Activated CD4-positive, alpha-beta memory T cell treated with anti-CD3 and anti-CD28 coated beads for 36 hours (primary cell): ENCODE measurements around the gene SLC1A4. TPM values are rescaled to one million over a fixed set of nuclear protein-coding genes. Genes with fewer than 3 reads are reported as not detected.
A peak's percentile ranks its signal among the peaks of the same experiment; 100 is the strongest.
"Not testable (repeated sequence)": the region's sequence is repeated elsewhere in the genome, so short reads cannot be mapped to it uniquely, and the experiment has no call there.

ENCODE experiments used
- CTCF ChIA-PET: fragments of 350-600 bp; sonication (Branson Sonifier 250); formaldehyde crosslinking; loops from one replicate; lab custom pipeline; 2021; ENCODE audit warnings: antibody characterized with exemption, inconsistent platforms; lab: Charles Lee
- POLR2A ChIA-PET: fragments of 350-600 bp; sonication (Branson Sonifier 250); formaldehyde crosslinking; loops from one replicate; lab custom pipeline; 2021; ENCODE audit warnings: antibody characterized with exemption; lab: Charles Lee
- DNase-seq: peaks from one replicate; pipeline ENCODE4 v3.0.0-alpha.2; 2020
- H3K27ac Mint-ChIP-seq: one replicate; pipeline ENCODE4 v1.8.0; 2021; ENCODE audit warnings: mixed read lengths
- H3K27me3 Mint-ChIP-seq: one replicate; pipeline ENCODE4 v1.8.0; 2021; ENCODE audit warnings: mixed read lengths
- H3K36me3 Mint-ChIP-seq: one replicate; pipeline ENCODE4 v1.8.0; 2021; ENCODE audit warnings: mixed read lengths
- H3K4me1 Mint-ChIP-seq: one replicate; pipeline ENCODE4 v1.8.0; 2021; ENCODE audit warnings: low read depth, mixed read lengths
- H3K4me3 Mint-ChIP-seq: one replicate; pipeline ENCODE4 v1.8.0; 2021; ENCODE audit warnings: mild to moderate bottlenecking, mixed read lengths
- H3K9me3 Mint-ChIP-seq: one replicate; pipeline ENCODE4 v1.8.0; 2021; ENCODE audit warnings: mixed read lengths
- intact Hi-C: fragments of 100-400 bp; cut with micrococcal nuclease; formaldehyde crosslinking; loops from one replicate; pipeline ENCODE4 v1.15.1; 2023
- total RNA-seq, 2 experiments: library from RNA; stranded (reverse); gene quantifications; one replicate each; pipeline ENCODE4 v1.2.3, GENCODE V29; 2021

Gene SLC1A4
- total RNA-seq, 2 experiments from 2014 or later = 15.9 TPM

DNA sequence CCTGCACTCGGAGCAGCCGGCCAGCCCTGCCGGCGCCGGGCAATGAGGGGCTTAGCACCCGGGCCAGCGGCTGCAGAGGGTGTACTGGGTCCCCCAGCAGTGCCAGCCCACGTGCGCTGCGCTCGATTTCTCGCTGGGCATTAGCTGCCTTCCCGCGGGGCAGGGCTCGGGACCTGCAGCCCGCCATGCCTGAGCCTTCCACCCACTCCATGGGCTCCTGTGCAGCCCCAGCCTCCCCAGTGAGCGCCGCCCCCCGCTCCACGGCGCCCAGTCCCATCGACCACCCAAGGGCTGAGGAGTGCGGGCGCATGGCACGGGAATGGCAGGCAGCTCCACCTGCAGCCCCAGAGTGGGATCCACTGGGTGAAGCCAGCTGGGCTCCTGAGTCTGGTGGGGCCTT lies 20.1 kb upstream of the SLC1A4 start:
- CTCF ChIA-PET = interaction anchor here (0.6 to 1.3 kb wide), 2 partner anchors 22 to 51 kb away, joined by 3 to 4 read pairs; no protein-coding TSS in a partner anchor

DNA sequence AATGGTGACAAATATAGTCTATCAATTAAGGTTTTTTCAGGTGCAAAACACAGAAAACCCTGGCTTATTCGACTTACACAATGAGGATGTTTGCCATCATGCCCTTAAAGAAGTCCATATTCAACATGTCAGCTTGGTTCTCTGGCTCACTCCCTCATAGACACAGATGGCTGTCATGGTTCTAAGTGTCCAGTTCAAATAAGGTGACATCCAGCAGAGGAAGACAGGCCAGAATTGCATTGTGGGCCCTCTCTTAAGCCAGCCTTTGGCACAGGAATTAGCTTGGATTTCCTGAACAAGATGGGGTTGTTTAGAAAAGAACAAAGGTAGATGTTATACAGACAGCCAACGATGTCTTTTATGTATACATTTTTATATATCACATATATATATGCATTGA lies 18.7 kb upstream of the SLC1A4 start:
- Mint-ChIP-seq H3K27me3 (no peaks in the 10 kb centered on the region), H3K27ac (no peak overlapping the region), H3K9me3 (no peaks in the 10 kb centered on the region), H3K4me3 (no peak overlapping the region), H3K4me1 (no peaks in the 10 kb centered on the region), H3K36me3 (no peaks in the 10 kb centered on the region)
- intact Hi-C loops = no loop called here
- ChIA-PET POLR2A (no interaction called here), CTCF (interaction anchor here (1.1 kb wide), 1 partner anchor 53 kb away, joined by 6 read pairs; no protein-coding TSS in a partner anchor)
- DNase-seq = no peak

More for the DNA sequence above, 20.1 kb upstream of the SLC1A4 start:
- H3K9me3 Mint-ChIP-seq, DNase-seq, H3K4me3 Mint-ChIP-seq, POLR2A ChIA-PET, H3K36me3 Mint-ChIP-seq, H3K27me3 Mint-ChIP-seq, intact Hi-C loops, H3K4me1 Mint-ChIP-seq, H3K27ac Mint-ChIP-seq: not testable (repeated sequence)

DNA sequence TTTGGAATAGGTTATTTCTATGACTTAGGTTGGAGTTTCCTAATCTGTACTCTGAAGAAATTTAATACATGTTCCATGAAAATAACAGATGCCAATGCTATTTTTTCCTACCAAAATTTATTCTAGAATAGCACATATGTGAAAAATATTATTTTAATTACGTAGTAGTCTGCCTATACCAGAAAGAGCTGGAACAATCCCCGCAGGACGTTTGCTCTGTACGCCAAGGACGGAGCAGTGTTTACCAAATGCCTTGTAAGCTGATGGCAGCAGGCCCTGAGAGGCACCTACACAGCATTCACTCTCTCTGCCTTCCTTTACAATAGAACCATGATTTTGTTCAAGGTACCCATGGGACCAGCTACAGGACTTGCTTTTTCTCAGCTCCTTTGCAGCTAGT lies 16.8 kb upstream of the SLC1A4 start:
- no peak overlapping the region for H3K27ac Mint-ChIP-seq
- no peaks in the 10 kb centered on the region for H3K9me3 Mint-ChIP-seq
- DNase-seq = no peak
- no peak overlapping the region for H3K4me3 Mint-ChIP-seq
- POLR2A ChIA-PET = no interaction called here
- H3K4me1 Mint-ChIP-seq = no peaks in the 10 kb centered on the region
- CTCF ChIA-PET = no interaction called here
- no peaks in the 10 kb centered on the region for H3K36me3 Mint-ChIP-seq
- no peaks in the 10 kb centered on the region for H3K27me3 Mint-ChIP-seq
- intact Hi-C loops = no loop called here

DNA sequence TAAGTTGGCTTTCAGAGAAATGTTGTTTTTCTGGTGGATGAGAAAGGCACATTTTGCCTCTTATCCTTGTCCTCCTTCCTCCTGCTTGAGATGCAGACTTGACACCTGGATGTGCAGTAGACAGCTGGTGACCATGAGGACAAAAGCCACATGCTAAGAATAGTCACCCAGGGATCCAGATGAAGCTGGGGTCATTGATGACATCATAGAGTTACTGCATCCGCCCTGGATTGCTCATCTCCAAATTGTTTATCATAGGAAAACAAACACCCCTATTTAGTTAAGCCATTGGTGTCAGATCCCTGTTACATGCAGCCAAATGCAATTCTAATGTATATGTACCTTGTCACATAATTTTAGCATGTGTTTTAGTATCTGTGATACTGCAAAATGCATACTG lies 16.3 kb upstream of the SLC1A4 start:
- ChIA-PET POLR2A (no interaction called here), CTCF (no interaction called here)
- no peaks in the 10 kb centered on the region for H3K9me3 Mint-ChIP-seq
- no peaks in the 10 kb centered on the region for H3K4me1 Mint-ChIP-seq
- no peak for DNase-seq
- intact Hi-C loops = no loop called here
- H3K27me3 Mint-ChIP-seq = no peaks in the 10 kb centered on the region
- no peak overlapping the region for H3K4me3 Mint-ChIP-seq
- no peak overlapping the region for H3K27ac Mint-ChIP-seq
- no peaks in the 10 kb centered on the region for H3K36me3 Mint-ChIP-seq

DNA sequence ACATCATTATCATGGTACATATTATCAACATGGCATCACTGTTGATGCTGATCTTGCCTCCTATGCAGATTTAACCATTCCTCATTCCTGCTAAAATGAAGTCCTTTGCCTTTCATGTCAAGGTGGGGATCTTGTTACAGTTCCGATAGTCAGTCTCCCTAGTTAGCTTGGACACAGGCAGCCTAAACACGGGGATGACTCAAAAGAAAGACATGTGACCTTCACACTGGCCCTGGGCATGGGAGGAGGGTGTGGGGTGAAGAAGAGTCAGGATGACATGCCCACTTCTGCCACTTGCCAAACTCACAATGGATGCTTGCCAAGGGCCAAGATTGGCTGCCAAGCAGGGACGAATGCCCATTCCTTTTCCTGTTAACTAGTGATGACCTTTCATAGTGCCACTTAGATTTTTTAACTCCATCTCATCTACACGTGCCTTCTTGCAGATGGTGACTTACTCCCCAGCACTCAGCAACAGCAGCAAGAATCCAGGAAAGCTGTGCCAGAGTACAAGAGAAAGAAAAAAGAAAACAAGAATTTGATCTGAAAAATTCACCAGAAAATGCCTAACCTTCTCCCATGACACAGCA lies 13.9 kb upstream of the SLC1A4 start:
- H3K36me3 Mint-ChIP-seq = no peaks in the 10 kb centered on the region
- H3K4me1 Mint-ChIP-seq = peaks cover 3% of the 10 kb centered on the region
- DNase-seq = no peak
- intact Hi-C loops = no loop called here
- no peak overlapping the region for H3K4me3 Mint-ChIP-seq
- no peaks in the 10 kb centered on the region for H3K9me3 Mint-ChIP-seq
- ChIA-PET POLR2A (no interaction called here), CTCF (no interaction called here)
- no peak overlapping the region for H3K27ac Mint-ChIP-seq
- H3K27me3 Mint-ChIP-seq = no peaks in the 10 kb centered on the region

DNA sequence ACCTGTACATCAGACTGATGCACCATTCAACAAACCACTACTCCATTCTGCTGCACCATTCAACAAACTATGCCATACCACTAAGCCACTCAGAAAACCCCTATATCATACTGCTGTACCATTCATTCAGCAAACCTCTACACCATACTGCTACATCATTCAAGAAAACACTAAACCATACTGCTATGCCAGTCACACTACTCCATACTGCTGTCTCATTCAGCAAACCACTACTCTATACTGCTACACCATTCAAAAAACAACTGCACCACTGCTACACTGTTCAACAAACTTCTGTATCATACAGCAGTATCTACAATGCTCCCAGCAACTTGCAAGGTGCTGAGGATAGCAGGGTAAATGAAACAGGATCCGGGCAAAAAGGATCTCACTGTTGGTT lies 12.9 kb upstream of the SLC1A4 start:
- H3K27ac Mint-ChIP-seq = no peak overlapping the region
- no peaks in the 10 kb centered on the region for H3K9me3 Mint-ChIP-seq
- H3K27me3 Mint-ChIP-seq = no peaks in the 10 kb centered on the region
- intact Hi-C loops = no loop called here
- H3K4me1 Mint-ChIP-seq = peaks cover 3% of the 10 kb centered on the region
- H3K4me3 Mint-ChIP-seq = no peak overlapping the region
- no peak for DNase-seq
- H3K36me3 Mint-ChIP-seq = no peaks in the 10 kb centered on the region
- ChIA-PET CTCF (no interaction called here), POLR2A (no interaction called here)

DNA sequence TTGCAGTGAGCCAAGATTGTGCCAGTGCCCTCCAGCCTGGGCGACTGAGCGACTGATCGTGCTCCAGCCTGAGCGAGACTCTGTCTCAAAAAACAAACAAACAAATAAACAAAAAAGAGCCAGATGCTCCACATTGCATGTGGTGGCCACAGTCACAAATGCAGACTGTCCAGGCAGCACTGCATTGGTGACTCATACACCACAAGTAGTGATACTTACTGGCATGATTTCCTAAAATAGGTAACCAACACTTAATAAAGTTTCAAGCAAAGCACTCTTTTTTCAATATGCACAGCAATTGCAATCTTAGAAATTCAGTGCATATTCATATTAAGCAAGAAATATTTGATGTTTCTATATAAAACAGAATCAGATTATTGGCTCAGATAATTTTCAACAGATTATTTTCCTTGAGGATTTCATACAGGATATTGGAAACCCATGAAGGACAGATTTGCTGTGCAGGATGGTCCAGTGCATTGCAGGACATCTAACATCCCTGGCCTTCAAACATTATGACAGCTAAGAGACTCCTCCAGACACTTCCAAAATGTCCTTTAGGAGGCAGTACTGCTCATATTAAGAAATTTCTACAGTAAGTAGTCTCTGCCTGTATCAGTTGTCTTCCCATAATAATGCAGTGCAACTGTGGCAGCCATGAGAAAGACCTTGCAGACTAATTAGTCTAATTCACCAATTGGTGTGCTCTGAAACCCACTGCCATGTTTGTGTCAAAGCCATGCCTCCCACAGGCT lies 10.5 kb upstream of the SLC1A4 start:
- H3K27ac Mint-ChIP-seq = no peak overlapping the region
- no peaks in the 10 kb centered on the region for H3K36me3 Mint-ChIP-seq
- intact Hi-C loops = loop anchor here (1.0 kb wide), 1 partner anchor 62 kb away; no protein-coding TSS in a partner anchor
- H3K4me1 Mint-ChIP-seq = peaks cover 21% of the 10 kb centered on the region
- ChIA-PET POLR2A (interaction anchor here (0.6 to 1.0 kb wide), 2 partner anchors 10 to 326 kb away, joined by 3 to 4 read pairs; no protein-coding TSS in a partner anchor), CTCF (interaction anchor here (0.6 to 3.5 kb wide), 7 partner anchors 10 to 64 kb away, joined by 3 to 17 read pairs (median 5); partner anchors contain the start of gene SLC1A4)
- H3K4me3 Mint-ChIP-seq = no peak overlapping the region
- H3K9me3 Mint-ChIP-seq = no peaks in the 10 kb centered on the region
- H3K27me3 Mint-ChIP-seq = no peaks in the 10 kb centered on the region
- DNase-seq = no peak

DNA sequence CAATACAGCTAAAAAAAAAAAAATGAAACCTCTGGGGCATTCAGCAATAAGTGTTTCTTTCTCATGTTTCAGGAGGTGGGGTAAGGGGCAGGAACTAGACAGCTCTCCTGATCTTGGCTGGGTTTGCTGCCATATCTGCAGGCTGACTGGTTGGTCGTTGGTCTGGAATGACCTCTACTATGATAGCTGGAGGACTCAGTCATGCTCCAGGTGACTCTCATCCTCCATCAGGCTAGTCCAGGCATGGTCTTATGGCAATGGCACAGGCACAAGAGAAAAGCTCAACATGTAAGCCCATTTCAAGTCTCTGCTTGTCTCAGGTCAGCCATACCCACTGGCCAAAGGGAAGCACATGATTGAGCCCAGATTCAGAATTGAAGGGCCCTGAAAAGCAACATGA lies 9.5 kb upstream of the SLC1A4 start:
- no peak overlapping the region for H3K4me3 Mint-ChIP-seq
- CTCF ChIA-PET = interaction anchor here (0.6 to 3.5 kb wide), 8 partner anchors 9 to 251 kb away, joined by 3 to 17 read pairs (median 3); partner anchors contain the start of gene SLC1A4
- intact Hi-C loops = loop anchor here (1.0 to 10.0 kb wide), 2 partner anchors 61 to 1395 kb away; partner anchors contain the start of genes MDH1 and WDPCP
- no peaks in the 10 kb centered on the region for H3K36me3 Mint-ChIP-seq
- H3K9me3 Mint-ChIP-seq = no peaks in the 10 kb centered on the region
- POLR2A ChIA-PET = interaction anchor here (0.6 to 1.0 kb wide), 2 partner anchors 9 to 327 kb away, joined by 3 to 4 read pairs; no protein-coding TSS in a partner anchor
- peaks cover 21% of the 10 kb centered on the region for H3K4me1 Mint-ChIP-seq
- no peak for DNase-seq
- H3K27ac Mint-ChIP-seq = no peak overlapping the region
- no peaks in the 10 kb centered on the region for H3K27me3 Mint-ChIP-seq

DNA sequence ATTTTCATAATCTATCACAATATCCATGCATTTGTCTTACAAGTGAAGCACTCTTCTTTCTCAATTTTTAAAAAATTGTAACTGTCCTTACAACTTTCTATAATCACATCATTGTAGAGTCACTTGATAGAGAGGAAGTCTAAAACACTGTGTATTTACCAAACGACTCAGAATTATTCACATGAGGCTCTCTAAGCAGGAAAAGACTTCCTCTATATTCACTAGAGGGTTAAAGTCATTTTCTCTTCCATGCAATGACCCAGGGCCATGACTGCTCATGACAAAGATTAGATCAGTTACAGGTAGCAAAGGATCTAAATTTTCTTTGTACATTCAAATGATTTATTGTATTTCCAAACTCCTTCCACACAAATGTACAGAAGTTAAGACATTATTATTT lies 9.0 kb upstream of the SLC1A4 start:
- POLR2A ChIA-PET = interaction anchor here (1.0 kb wide), 1 partner anchor 8 kb away, joined by 4 read pairs; no protein-coding TSS in a partner anchor
- CTCF ChIA-PET = interaction anchor here (0.6 to 3.5 kb wide), 3 partner anchors 62 to 250 kb away, joined by 3 to 17 read pairs (median 3); no protein-coding TSS in a partner anchor
- Mint-ChIP-seq H3K36me3 (no peaks in the 10 kb centered on the region), H3K4me3 (no peak overlapping the region), H3K4me1 (peaks cover 21% of the 10 kb centered on the region), H3K27ac (no peak overlapping the region), H3K9me3 (no peaks in the 10 kb centered on the region), H3K27me3 (no peaks in the 10 kb centered on the region)
- intact Hi-C loops = loop anchor here (10.0 kb wide), 1 partner anchor 1395 kb away; the partner anchor contains the start of genes MDH1 and WDPCP
- DNase-seq = no peak

DNA sequence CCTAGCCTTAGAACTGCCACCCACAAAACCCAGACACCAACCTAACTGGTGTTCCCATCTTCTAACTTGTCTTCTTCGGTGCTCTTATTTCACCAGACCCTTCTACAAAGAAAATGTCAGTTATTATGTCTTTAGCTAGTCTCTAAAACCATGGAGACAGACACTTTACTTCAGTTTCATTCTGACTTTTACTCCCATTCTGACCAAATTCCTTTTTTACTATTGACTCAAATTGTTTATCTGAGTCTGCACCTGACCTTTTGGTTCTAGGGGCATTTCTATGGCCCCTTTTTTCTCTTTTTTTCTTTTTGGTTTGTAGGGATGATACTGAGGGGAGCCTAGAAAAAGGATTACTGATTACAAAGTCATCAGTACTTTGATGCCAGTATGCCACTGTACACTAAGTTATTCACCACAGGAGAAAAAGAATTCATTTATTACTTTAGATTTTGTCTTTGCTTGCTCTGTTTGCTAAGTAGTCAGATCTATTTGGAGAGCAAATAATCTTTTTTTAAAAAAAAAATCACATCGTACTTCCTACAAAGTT lies 6.8 kb upstream of the SLC1A4 start:
- H3K27me3 Mint-ChIP-seq = peaks cover 5% of the 10 kb centered on the region
- peak overlapping the region; percentile 28 for H3K27ac Mint-ChIP-seq
- no peaks in the 10 kb centered on the region for H3K9me3 Mint-ChIP-seq
- POLR2A ChIA-PET = no interaction called here
- H3K4me1 Mint-ChIP-seq = peaks cover 39% of the 10 kb centered on the region
- no peak overlapping the region for H3K4me3 Mint-ChIP-seq
- peak; percentile 27 for DNase-seq
- intact Hi-C loops = loop anchor here (1.0 to 10.0 kb wide), 2 partner anchors 71 to 1398 kb away; partner anchors contain the start of genes MDH1 and WDPCP
- CTCF ChIA-PET = interaction anchor here (2.3 kb wide), 1 partner anchor 64 kb away, joined by 10 read pairs; no protein-coding TSS in a partner anchor
- no peaks in the 10 kb centered on the region for H3K36me3 Mint-ChIP-seq

DNA sequence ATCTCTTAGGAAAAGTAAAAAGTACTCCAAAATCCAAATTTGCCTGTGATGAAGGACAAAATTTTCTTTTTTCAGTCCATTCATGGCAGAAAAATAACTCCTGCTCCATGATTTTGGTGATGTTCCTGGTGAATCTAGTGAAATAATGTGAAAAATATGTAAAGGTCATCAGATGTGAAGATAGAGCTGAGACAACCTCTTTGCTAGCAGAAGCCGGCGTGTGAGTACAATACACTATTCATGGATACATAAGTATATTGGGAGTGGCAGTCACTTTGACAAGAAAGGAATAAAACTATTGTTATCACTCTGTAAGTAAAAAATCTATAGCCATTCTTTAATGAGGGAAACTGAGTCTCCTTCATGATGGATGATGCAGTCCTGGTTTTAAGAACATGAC lies 6.3 kb upstream of the SLC1A4 start:
- DNase-seq = no peak
- peaks cover 44% of the 10 kb centered on the region for H3K4me1 Mint-ChIP-seq
- H3K9me3 Mint-ChIP-seq = no peaks in the 10 kb centered on the region
- ChIA-PET CTCF (interaction anchor here (2.3 kb wide), 1 partner anchor 65 kb away, joined by 10 read pairs; no protein-coding TSS in a partner anchor), POLR2A (no interaction called here)
- H3K36me3 Mint-ChIP-seq = no peaks in the 10 kb centered on the region
- no peak overlapping the region for H3K4me3 Mint-ChIP-seq
- peaks cover 5% of the 10 kb centered on the region for H3K27me3 Mint-ChIP-seq
- no peak overlapping the region for H3K27ac Mint-ChIP-seq
- intact Hi-C loops = loop anchor here (1.0 to 10.0 kb wide), 2 partner anchors 70 to 1398 kb away; partner anchors contain the start of genes MDH1 and WDPCP
